A549 (cell line): ENCODE data around the gene COL24A1.

Experiments used
- EP300 ChIP-seq, 2 experiments: fragments of >200 bp; sonication (Bioruptor Twin); formaldehyde crosslinking; IDR thresholded peaks; 2 replicates in 1 of 2; 3 replicates in 1 of 2; pipeline ENCODE4 v1.6.1; 2016 to 2017
- ESRRA ChIP-seq: fragments of 150-350 bp; IDR thresholded peaks from 2 replicates; pipeline ENCODE4 v1.6.1; 2014; ENCODE audit warnings: mild to moderate bottlenecking, low read length, borderline replicate concordance
- POLR2A ChIP-seq: IDR thresholded peaks from 2 replicates; pipeline ENCODE4 v1.6.1; 2012; ENCODE audit warnings: mild to moderate bottlenecking, low read length
- RCOR1 ChIP-seq: fragments of 150-350 bp; IDR thresholded peaks from 2 replicates; pipeline ENCODE4 v1.6.1; 2014; ENCODE audit warnings: antibody characterized with exemption, low read length, low read depth
- ZNF302 ChIP-seq: fragments of 250-450 bp; sonication (Bioruptor Pico); IDR thresholded peaks from 2 replicates; pipeline ENCODE4 v1.9.0; 2021; ENCODE audit warnings: inconsistent platforms, mild to moderate bottlenecking, moderate library complexity
- TF ChIP-seq, protein P1 (sequence below): fragments of >200 bp; sonication (Bioruptor Twin); formaldehyde crosslinking; IDR thresholded peaks from 3 replicates; pipeline ENCODE4 v1.5.1; 2016
- TF ChIP-seq, protein P2 (sequence below): fragments of >200 bp; sonication (Bioruptor Twin); formaldehyde crosslinking; IDR thresholded peaks from 3 replicates; pipeline ENCODE4 v1.6.1; 2016

DNA sequence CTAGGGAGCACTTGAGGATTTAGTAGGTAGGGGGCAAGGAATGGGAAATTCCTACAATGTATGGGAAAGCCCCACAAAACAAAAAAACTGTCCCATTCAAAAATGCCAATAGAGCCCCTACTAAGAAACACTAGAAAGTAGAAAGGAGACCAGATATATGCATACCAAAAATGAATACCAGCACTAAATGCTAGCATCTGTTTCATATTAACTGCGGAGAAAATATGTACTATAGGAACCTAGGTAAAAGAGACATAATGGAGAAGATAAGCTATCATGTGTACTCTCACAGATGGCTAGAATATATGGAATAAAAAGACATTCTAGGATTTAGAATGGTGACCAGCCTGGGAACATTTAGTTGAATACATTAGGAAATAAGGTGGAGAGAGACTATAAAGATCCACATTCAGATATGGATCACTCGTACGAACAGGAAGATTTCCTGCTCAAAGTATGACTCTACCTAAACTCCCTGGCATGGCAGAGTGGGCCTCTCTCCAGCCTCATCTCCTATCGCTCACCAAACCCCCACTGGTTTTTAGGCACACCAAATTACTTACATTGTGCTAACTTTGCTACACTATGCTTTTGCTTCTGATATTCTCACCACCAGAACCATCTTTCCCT is 466.7 kb downstream of the COL24A1 start:
- TF ChIP-seq, protein P1, sequence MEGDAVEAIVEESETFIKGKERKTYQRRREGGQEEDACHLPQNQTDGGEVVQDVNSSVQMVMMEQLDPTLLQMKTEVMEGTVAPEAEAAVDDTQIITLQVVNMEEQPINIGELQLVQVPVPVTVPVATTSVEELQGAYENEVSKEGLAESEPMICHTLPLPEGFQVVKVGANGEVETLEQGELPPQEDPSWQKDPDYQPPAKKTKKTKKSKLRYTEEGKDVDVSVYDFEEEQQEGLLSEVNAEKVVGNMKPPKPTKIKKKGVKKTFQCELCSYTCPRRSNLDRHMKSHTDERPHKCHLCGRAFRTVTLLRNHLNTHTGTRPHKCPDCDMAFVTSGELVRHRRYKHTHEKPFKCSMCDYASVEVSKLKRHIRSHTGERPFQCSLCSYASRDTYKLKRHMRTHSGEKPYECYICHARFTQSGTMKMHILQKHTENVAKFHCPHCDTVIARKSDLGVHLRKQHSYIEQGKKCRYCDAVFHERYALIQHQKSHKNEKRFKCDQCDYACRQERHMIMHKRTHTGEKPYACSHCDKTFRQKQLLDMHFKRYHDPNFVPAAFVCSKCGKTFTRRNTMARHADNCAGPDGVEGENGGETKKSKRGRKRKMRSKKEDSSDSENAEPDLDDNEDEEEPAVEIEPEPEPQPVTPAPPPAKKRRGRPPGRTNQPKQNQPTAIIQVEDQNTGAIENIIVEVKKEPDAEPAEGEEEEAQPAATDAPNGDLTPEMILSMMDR: no peak
- no peak for TF ChIP-seq ESRRA
- no peak for TF ChIP-seq RCOR1
- no peak for TF ChIP-seq POLR2A
- TF ChIP-seq EP300 (IDR thresholded peaks at IDR 0.05): no peak
- no peak for TF ChIP-seq ZNF302 (CRISPR knock-in tag)
- TF ChIP-seq, protein P2, sequence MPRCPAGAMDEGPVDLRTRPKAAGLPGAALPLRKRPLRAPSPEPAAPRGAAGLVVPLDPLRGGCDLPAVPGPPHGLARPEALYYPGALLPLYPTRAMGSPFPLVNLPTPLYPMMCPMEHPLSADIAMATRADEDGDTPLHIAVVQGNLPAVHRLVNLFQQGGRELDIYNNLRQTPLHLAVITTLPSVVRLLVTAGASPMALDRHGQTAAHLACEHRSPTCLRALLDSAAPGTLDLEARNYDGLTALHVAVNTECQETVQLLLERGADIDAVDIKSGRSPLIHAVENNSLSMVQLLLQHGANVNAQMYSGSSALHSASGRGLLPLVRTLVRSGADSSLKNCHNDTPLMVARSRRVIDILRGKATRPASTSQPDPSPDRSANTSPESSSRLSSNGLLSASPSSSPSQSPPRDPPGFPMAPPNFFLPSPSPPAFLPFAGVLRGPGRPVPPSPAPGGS: no peak
